WTC11 (cell line): ENCODE measurements around the gene MRPL20.

Experiments used
- FOXJ3 ChIP-seq: sonication (generic); formaldehyde crosslinking; IDR thresholded peaks from 2 replicates; pipeline ENCODE4 v1.9.0; 2021; ENCODE audit warnings: missing genetic modification reagents, mild to moderate bottlenecking, borderline replicate concordance
- JAZF1 ChIP-seq: fragments of 250-450 bp; sonication (Bioruptor Pico); IDR thresholded peaks from 2 replicates; pipeline ENCODE4 v1.9.0; 2021; ENCODE audit warnings: moderate library complexity, mild to moderate bottlenecking, inconsistent platforms
- TF ChIP-seq, protein P1 (sequence below): sonication (generic); formaldehyde crosslinking; IDR thresholded peaks from 2 replicates; pipeline ENCODE4 v1.8.1; 2022; ENCODE audit warnings: mild to moderate bottlenecking, moderate library complexity, missing genetic modification reagents
- TF ChIP-seq, protein P2 (sequence below): fragments of 200-600 bp; IDR thresholded peaks from 2 replicates; pipeline ENCODE4 v1.8.0; 2022; ENCODE audit warnings: antibody characterized with exemption

DNA sequence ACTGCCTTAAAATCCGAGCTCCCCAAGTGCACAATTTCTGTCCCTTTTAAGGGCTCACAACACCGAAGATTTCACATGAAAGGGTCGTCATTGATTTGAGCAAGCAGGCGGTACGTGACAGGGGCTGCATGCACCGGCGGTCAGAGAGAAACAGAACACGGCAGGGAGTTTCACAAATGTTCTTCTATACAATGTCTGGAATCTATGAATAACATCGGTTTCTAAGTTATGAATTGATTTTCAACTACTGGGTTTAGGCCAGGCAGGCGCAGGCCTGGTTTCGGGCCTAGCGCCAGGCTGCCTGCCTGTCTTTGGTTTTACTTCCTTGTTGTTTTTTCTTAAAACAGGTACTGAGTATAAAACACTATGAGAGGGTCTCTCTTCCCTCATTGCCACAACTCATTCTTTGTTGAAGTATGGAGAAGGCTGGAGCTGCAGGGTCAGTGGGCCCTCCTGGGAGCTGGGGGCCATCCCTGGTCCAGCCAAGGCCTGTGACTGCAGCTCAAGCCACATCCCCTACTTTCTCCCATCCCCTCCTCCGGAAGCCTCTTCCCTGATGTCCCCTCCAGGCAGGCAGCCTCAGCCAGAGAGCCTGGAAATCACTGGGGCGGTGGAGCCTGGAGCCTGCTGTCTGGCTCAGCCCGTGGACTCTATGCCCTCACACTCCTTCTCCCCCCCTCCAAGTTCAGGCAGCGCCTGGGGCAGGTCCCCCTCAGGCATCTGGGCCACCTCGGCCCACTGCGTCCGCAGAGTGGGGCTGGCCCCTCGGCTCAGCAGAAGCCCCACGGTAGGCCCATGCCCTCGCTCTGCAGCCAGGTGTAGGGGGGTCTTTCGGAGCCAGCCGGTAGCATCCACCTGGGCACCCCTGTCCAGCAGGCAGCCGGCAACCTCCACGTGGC lies 11.6 kb upstream of the MRPL20 start:
- TF ChIP-seq, protein P1, sequence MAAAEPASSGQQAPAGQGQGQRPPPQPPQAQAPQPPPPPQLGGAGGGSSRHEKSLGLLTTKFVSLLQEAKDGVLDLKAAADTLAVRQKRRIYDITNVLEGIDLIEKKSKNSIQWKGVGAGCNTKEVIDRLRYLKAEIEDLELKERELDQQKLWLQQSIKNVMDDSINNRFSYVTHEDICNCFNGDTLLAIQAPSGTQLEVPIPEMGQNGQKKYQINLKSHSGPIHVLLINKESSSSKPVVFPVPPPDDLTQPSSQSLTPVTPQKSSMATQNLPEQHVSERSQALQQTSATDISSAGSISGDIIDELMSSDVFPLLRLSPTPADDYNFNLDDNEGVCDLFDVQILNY (CRISPR knock-in tag), result no peak
- TF ChIP-seq JAZF1 (CRISPR knock-in tag), result no peak
- TF ChIP-seq, protein P2, sequence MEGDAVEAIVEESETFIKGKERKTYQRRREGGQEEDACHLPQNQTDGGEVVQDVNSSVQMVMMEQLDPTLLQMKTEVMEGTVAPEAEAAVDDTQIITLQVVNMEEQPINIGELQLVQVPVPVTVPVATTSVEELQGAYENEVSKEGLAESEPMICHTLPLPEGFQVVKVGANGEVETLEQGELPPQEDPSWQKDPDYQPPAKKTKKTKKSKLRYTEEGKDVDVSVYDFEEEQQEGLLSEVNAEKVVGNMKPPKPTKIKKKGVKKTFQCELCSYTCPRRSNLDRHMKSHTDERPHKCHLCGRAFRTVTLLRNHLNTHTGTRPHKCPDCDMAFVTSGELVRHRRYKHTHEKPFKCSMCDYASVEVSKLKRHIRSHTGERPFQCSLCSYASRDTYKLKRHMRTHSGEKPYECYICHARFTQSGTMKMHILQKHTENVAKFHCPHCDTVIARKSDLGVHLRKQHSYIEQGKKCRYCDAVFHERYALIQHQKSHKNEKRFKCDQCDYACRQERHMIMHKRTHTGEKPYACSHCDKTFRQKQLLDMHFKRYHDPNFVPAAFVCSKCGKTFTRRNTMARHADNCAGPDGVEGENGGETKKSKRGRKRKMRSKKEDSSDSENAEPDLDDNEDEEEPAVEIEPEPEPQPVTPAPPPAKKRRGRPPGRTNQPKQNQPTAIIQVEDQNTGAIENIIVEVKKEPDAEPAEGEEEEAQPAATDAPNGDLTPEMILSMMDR, result no peak
- no peak for TF ChIP-seq FOXJ3
